SU-DHL-6 (cell line): ENCODE results near the gene AGAP3.

Experiments used
- H2AFZ ChIP-seq: fragments of 200-600 bp; sonication (generic); 2 replicates; pipeline ENCODE4 v1.6.1; 2014; ENCODE audit warnings: low read depth, mild to moderate bottlenecking, moderate library complexity, mixed read lengths, antibody characterized with exemption, low read length; ENCODE audit not compliant: severe bottlenecking
- H3F3A ChIP-seq: fragments of 200-600 bp; shearing (Covaris generic); 2 replicates; pipeline ENCODE4 v1.6.0; 2016; ENCODE audit warnings: antibody characterized with exemption, mild to moderate bottlenecking; ENCODE audit not compliant: insufficient read depth
- H3K27ac ChIP-seq: fragments of 200-600 bp; sonication (generic); 2 replicates; pipeline ENCODE4 v1.5.1; 2016; ENCODE audit warnings: low read depth, mild to moderate bottlenecking, low read length, moderate library complexity, mixed read lengths
- H3K27me3 ChIP-seq: fragments of 200-600 bp; sonication (generic), shearing (Covaris generic); 2 replicates; pipeline ENCODE4 v1.6.0; 2014; ENCODE audit warnings: mild to moderate bottlenecking, low read length
- H3K36me3 ChIP-seq: fragments of 200-600 bp; sonication (generic); 2 replicates; pipeline ENCODE4 v1.6.1; 2014; ENCODE audit warnings: mild to moderate bottlenecking, low read length, mixed read lengths
- H3K4me2 ChIP-seq: fragments of 300-600, 200-600 bp; shearing (Covaris generic), sonication (generic); 2 replicates; pipeline ENCODE4 v1.6.0; 2014; ENCODE audit warnings: low read length, low read depth, mild to moderate bottlenecking; ENCODE audit not compliant: poor library complexity, severe bottlenecking
- H3K4me3 ChIP-seq: fragments of 200-600 bp; sonication (generic); 2 replicates; pipeline ENCODE4 v1.5.1; 2014; ENCODE audit warnings: antibody characterized with exemption, low read length, mild to moderate bottlenecking, mixed read lengths; ENCODE audit not compliant: insufficient read depth, poor library complexity, severe bottlenecking
- H3K79me2 ChIP-seq: fragments of 200-600 bp; sonication (generic); 2 replicates; pipeline ENCODE4 v1.6.1; 2014; ENCODE audit warnings: mild to moderate bottlenecking, low read length, moderate library complexity; ENCODE audit not compliant: insufficient read depth
- H3K9ac ChIP-seq: fragments of 200-600 bp; sonication (generic); 2 replicates; pipeline ENCODE4 v1.7.0; 2014; ENCODE audit warnings: mild to moderate bottlenecking, low read length
- H3K9me2 ChIP-seq: fragments of 200-600 bp; sonication (generic); replicated peaks from 2 replicates; pipeline ENCODE4 v1.6.1; 2014; ENCODE audit warnings: low read length; ENCODE audit not compliant: insufficient read depth
- H3K9me3 ChIP-seq: fragments of 200-600 bp; sonication (generic); 2 replicates; pipeline ENCODE4 v1.6.1; 2014; ENCODE audit warnings: low read length, mixed read lengths; ENCODE audit not compliant: insufficient read depth
- H4K20me1 ChIP-seq: fragments of 200-600 bp; sonication (generic); 2 replicates; pipeline ENCODE4 v1.6.1; 2014; ENCODE audit warnings: low read depth, mild to moderate bottlenecking, antibody characterized with exemption, low read length, moderate library complexity, mixed read lengths
- EZH2phosphoT487 ChIP-seq: fragments of 200-600 bp; sonication (generic), shearing (Covaris generic); conservative IDR thresholded peaks from 2 replicates; pipeline ENCODE4 v1.6.1; 2018; ENCODE audit warnings: mild to moderate bottlenecking, antibody characterized with exemption, low read length, moderate library complexity, mixed read lengths
- TF ChIP-seq, protein P1 (sequence below): fragments of 200-600 bp; sonication (generic); IDR thresholded peaks from one replicate; pipeline ENCODE4 v1.5.1; 2017; ENCODE audit warnings: antibody characterized with exemption, mild to moderate bottlenecking, low read length, moderate library complexity; ENCODE audit not compliant: insufficient read depth, poor library complexity, severe bottlenecking

The AGAP3 gene

DNA sequence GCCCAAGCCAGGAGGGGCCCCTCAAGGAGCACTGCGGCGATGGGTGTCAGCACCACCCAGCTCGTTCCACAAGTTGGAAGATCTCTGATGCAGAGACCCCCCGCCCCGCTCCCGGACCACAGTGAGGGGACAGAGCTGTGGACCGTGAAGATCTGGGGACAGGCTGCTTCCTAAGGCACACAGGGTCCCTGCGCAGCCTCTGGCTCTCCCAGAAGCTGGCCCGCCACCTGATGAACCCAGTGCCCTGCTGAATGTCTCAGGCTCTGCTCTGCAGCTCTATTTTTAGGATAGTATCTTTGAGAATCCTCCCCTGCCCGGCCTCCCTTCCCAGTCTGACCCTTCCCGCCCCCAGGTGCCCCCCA is 51.5 kb downstream of the AGAP3 start:
- Histone ChIP-seq H3K36me3 (no peaks in the 10 kb centered on the region), H3K79me2 (no peaks in the 10 kb centered on the region), H3K4me2 (no peak overlapping the region)

DNA sequence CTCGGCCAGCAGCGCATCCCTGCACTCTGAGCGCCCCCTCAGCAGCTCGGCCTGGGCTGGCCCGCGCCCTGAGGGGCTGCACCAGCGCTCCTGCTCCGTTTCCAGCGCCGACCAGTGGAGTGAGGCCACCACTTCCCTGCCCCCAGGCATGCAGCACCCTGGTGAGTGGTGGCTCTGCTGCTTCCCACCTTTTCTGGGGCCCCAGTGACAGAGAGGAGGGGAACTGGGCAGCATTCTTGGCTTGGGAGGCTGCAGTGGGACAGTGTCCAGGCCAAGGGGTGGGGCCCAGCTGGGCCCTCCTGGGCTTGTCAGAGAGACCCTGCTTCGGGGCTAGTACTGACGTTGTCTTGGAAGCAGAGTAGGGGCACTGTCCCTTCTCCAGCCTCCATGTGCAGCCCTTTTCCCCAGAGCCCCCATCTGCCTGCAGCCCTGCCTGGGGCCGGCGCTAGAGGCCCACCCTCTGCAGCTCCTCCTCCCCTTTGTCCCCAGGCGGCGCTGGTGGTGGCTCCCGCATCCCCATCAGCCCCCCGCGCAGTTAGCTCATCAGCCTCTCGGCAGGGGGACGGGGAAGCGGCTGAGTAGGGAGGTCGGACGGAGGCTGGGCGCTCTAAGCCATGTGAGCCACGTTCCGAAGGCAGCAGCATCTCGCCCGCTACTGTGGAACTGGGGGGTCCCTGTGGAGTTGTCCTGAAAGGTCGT is 52.0 kb downstream of the AGAP3 start:
- Histone ChIP-seq H3K9me2 (no peaks in the 10 kb centered on the region), H3K9me3 (no peaks in the 10 kb centered on the region), H3K4me2 (no peak overlapping the region), H3K4me3 (no peak overlapping the region), H3K9ac (no peak overlapping the region), H3F3A (no peaks in the 10 kb centered on the region), H2AFZ (no peak overlapping the region), H3K27ac (no peak overlapping the region), H3K27me3 (no peaks in the 10 kb centered on the region), H4K20me1 (no peaks in the 10 kb centered on the region), H3K79me2 (no peaks in the 10 kb centered on the region), H3K36me3 (no peaks in the 10 kb centered on the region)
- TF ChIP-seq, protein P1, sequence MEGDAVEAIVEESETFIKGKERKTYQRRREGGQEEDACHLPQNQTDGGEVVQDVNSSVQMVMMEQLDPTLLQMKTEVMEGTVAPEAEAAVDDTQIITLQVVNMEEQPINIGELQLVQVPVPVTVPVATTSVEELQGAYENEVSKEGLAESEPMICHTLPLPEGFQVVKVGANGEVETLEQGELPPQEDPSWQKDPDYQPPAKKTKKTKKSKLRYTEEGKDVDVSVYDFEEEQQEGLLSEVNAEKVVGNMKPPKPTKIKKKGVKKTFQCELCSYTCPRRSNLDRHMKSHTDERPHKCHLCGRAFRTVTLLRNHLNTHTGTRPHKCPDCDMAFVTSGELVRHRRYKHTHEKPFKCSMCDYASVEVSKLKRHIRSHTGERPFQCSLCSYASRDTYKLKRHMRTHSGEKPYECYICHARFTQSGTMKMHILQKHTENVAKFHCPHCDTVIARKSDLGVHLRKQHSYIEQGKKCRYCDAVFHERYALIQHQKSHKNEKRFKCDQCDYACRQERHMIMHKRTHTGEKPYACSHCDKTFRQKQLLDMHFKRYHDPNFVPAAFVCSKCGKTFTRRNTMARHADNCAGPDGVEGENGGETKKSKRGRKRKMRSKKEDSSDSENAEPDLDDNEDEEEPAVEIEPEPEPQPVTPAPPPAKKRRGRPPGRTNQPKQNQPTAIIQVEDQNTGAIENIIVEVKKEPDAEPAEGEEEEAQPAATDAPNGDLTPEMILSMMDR, result no peak
- no peak for TF ChIP-seq EZH2phosphoT487

More for the DNA sequence above, 51.5 kb downstream of the AGAP3 start:
- Histone ChIP-seq H3K4me3 (no peak overlapping the region), H3K9ac (no peak overlapping the region), H3K9me2 (no peaks in the 10 kb centered on the region), H3K27ac (no peak overlapping the region), H3F3A (no peaks in the 10 kb centered on the region), H3K9me3 (no peaks in the 10 kb centered on the region), H4K20me1 (no peaks in the 10 kb centered on the region), H3K27me3 (no peaks in the 10 kb centered on the region), H2AFZ (no peak overlapping the region)
- TF ChIP-seq, protein P1, result no peak
- no peak for TF ChIP-seq EZH2phosphoT487

DNA sequence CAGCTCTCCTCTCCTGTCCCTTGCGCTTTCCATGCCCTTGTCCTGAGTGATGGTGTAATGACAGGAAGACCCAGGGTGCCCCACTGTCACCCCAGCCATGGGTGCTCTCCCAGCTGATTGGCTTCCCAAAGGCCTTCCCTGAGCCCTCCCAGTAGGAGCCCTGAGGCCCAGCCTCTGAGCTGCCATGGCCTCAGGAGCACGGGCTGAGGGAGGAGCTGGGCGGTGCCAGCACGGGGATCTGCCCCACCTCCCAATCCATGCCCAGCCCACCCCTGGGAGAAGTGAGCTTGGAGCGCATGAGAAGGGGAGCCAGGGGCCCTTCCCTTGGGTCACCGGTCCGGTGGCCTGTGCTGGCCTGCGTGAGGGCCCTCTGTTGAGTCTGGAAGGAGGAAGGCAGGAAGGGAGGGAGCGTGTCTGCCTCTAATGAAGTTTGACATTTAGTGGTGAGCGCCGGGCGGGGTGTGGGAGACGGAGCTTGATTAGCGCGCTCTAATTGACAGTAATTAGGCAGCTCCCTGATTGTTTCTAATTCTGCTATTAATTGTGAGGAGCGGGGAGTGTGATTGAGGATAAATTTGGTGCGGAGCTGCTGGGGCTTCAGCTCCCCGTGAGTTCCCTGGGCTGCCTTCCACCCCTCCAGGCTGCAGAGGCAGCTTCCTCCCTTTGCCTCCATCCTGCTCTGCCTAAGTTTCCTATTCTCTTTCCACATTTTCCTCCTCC is 53.0 kb downstream of the AGAP3 start:
- Histone ChIP-seq H4K20me1 (no peaks in the 10 kb centered on the region), H3K27ac (no peak overlapping the region), H2AFZ (no peak overlapping the region), H3K4me2 (no peak overlapping the region), H3K9me3 (no peaks in the 10 kb centered on the region), H3K79me2 (no peaks in the 10 kb centered on the region), H3K9ac (no peak overlapping the region), H3K36me3 (no peaks in the 10 kb centered on the region), H3F3A (no peaks in the 10 kb centered on the region), H3K27me3 (no peaks in the 10 kb centered on the region), H3K4me3 (no peak overlapping the region), H3K9me2 (no peaks in the 10 kb centered on the region)
- TF ChIP-seq, protein P1, result no peak
- TF ChIP-seq EZH2phosphoT487, result no peak
